CD14-positive monocyte (primary cell): ENCODE measurements around the gene SPINT3. TPM values are rescaled to one million over a fixed set of nuclear protein-coding genes. Genes with fewer than 3 reads are reported as not detected.

Source experiments
- DNase-seq, 3 donors: peaks; one replicate each; pipeline ENCODE4 v3.0.0-alpha.2; 2011 to 2022
- H2AFZ ChIP-seq: 2 replicates; pipeline ENCODE4 v1.6.0; 2012; ENCODE audit warnings: mild to moderate bottlenecking, low read depth, low read length, inconsistent platforms; ENCODE audit not compliant: insufficient read depth, poor library complexity, severe bottlenecking
- H3K27ac ChIP-seq, 2 donors: 1 replicate in 1 of 2; 2 replicates in 1 of 2; pipeline ENCODE4 v1.5.1; 2012 to 2013; ENCODE audit warnings: low read length in 2 of 2, control low read depth in 1 of 2, inconsistent platforms in 1 of 2, low read depth in 1 of 2, mild to moderate bottlenecking in 1 of 2
- H3K27me3 ChIP-seq, 2 donors: one replicate each; pipeline versions ENCODE4 v1.6.0 to v1.6.1; 2011 to 2013; ENCODE audit warnings: low read length in 2 of 2; ENCODE audit not compliant: control insufficient read depth in 2 of 2, insufficient read depth in 2 of 2
- H3K36me3 ChIP-seq, 2 donors: replicated peaks in 1 of 2; 1 replicate in 1 of 2; 2 replicates in 1 of 2; pipeline versions ENCODE4 v1.5.1 to v1.6.1; 2012 to 2013; ENCODE audit warnings: low read length in 2 of 2, control low read depth in 1 of 2, inconsistent platforms in 1 of 2, mild to moderate bottlenecking in 1 of 2; ENCODE audit not compliant: insufficient read depth in 2 of 2, control insufficient read depth in 1 of 2
- H3K4me1 ChIP-seq, 2 donors: 1 replicate in 1 of 2; 2 replicates in 1 of 2; pipeline versions ENCODE4 v1.5.1 to v1.6.1; 2012 to 2013; ENCODE audit warnings: low read length in 2 of 2, control low read depth in 1 of 2, inconsistent platforms in 1 of 2, mild to moderate bottlenecking in 1 of 2, moderate library complexity in 1 of 2; ENCODE audit not compliant: insufficient read depth in 2 of 2, control insufficient read depth in 1 of 2
- H3K4me2 ChIP-seq: replicated peaks from 2 replicates; pipeline ENCODE3; 2012; ENCODE audit warnings: low read length, moderate library complexity, mild to moderate bottlenecking; ENCODE audit not compliant: poor library complexity, severe bottlenecking; ENCODE audit errors: extremely low read depth
- H3K4me3 ChIP-seq, 3 experiments: fragments of 200-600 bp in 1 of 3; sonication (generic) in 1 of 3; replicated peaks in 1 of 3; 1 replicate in 2 of 3; 2 replicates in 1 of 3; pipeline ENCODE4 v1.5.1; 2011 to 2013; ENCODE audit warnings: low read length in 3 of 3, mild to moderate bottlenecking in 3 of 3, control low read depth in 2 of 3, low read depth in 2 of 3, inconsistent platforms in 1 of 3, moderate library complexity in 1 of 3
- H3K79me2 ChIP-seq: 2 replicates; pipeline ENCODE4 v1.6.0; 2012; ENCODE audit warnings: mild to moderate bottlenecking, control low read depth, inconsistent platforms, low read length, moderate library complexity; ENCODE audit not compliant: insufficient read depth
- H3K9ac ChIP-seq: 2 replicates; pipeline ENCODE4 v1.6.0; 2017; ENCODE audit warnings: low read length, mild to moderate bottlenecking; ENCODE audit not compliant: insufficient read depth, poor library complexity, severe bottlenecking
- H3K9me3 ChIP-seq, 2 donors: replicated peaks in 1 of 2; 1 replicate in 1 of 2; 2 replicates in 1 of 2; pipeline versions ENCODE4 v1.5.1 to v1.6.1; 2012 to 2013; ENCODE audit warnings: low read length in 2 of 2, control low read depth in 1 of 2; ENCODE audit not compliant: control insufficient read depth in 1 of 2, insufficient read depth in 1 of 2
- H4K20me1 ChIP-seq: 2 replicates; pipeline ENCODE4 v1.6.0; 2012; ENCODE audit warnings: mild to moderate bottlenecking, low read length, control low read depth, moderate library complexity; ENCODE audit not compliant: insufficient read depth
- H3K27ac Mint-ChIP-seq, 7 donors: one replicate each; pipeline ENCODE4 v1.8.0; 2020; ENCODE audit warnings: mild to moderate bottlenecking in 7 of 7, mixed read lengths in 7 of 7, moderate library complexity in 6 of 7, inconsistent platforms in 2 of 7
- H3K27me3 Mint-ChIP-seq, 3 donors: one replicate each; pipeline ENCODE4 v1.8.0; 2021 to 2022; ENCODE audit warnings: low read depth in 3 of 3, mild to moderate bottlenecking in 3 of 3, mixed read lengths in 3 of 3, moderate library complexity in 3 of 3, inconsistent platforms in 1 of 3
- H3K36me3 Mint-ChIP-seq, 2 donors: one replicate each; pipeline ENCODE4 v1.8.0; 2020; ENCODE audit warnings: mixed read lengths in 2 of 2, inconsistent platforms in 1 of 2, mild to moderate bottlenecking in 1 of 2
- H3K4me1 Mint-ChIP-seq: one replicate; pipeline ENCODE4 v1.8.0; 2020; ENCODE audit warnings: mild to moderate bottlenecking, mixed read lengths
- H3K4me3 Mint-ChIP-seq, 2 donors: one replicate each; pipeline ENCODE4 v1.8.0; 2020; ENCODE audit warnings: mild to moderate bottlenecking in 2 of 2, mixed read lengths in 2 of 2, moderate library complexity in 1 of 2
- H3K9me3 Mint-ChIP-seq, 7 donors: one replicate each; pipeline ENCODE4 v1.8.0; 2020 to 2022; ENCODE audit warnings: mixed read lengths in 7 of 7, mild to moderate bottlenecking in 6 of 7, moderate library complexity in 6 of 7, inconsistent platforms in 2 of 7
- CTCF ChIP-seq: fragments of 200-600 bp; IDR thresholded peaks from one replicate; pipeline ENCODE4 v1.8.0; 2022; ENCODE audit warnings: antibody characterized with exemption, mild to moderate bottlenecking
- WGBS: methylation state at CpG from one replicate; pipeline ENCODE4 v1.1.5; 2013; ENCODE audit warnings: missing lambda C conversion rate; ENCODE audit not compliant: insufficient coverage; 5-methylcytosine and 5-hydroxymethylcytosine counted together
- intact Hi-C, 2 donors: fragments of 100-400 bp; cut with micrococcal nuclease; formaldehyde crosslinking; loops; one replicate each; pipeline versions ENCODE4 v1.15.0 to v1.15.1; 2023
- polyA plus RNA-seq, 3 donors: library from polyadenylated mRNA; depleted of rRNA in 1 of 3; unstranded in 2 of 3; stranded (reverse) in 1 of 3; fragments of 300-500 nt in 2 of 3; fragments of >200 nt in 1 of 3; fragmentation: Illumina TruSeq in 2 of 3; gene quantifications; 1 replicate in 2 of 3; 2 replicates in 1 of 3; pipeline ENCODE4 v1.2.3, GENCODE V29; 2012 to 2021

The SPINT3 gene
- polyA plus RNA-seq, 3 donors = not detected

GRCh38 chr20:45469336-45470261 is 45.8 kb downstream of the SPINT3 start, which contains the start of gene WFDC2:
Gene WFDC2, plus strand, starts transcription at chr20:45469753. Its CDS starts 29 bp downstream, at chr20:45469782.
- peak within 1 kb of the TSS; percentile 32 for H3K9ac ChIP-seq
- Mint-ChIP-seq H3K36me3 (peaks cover 0 to 11% of the 10 kb centered on the region in 2 donors), H3K27ac (peak within 1 kb of the TSS in 1 of 7 donors; percentile 11), H3K27me3 (peaks cover 54 to 68% (median 64%) of the 10 kb centered on the region in 3 donors), H3K9me3 (peaks cover 0 to 15% (median 4%) of the 10 kb centered on the region in 7 donors), H3K4me3 (peak within 1 kb of the TSS; percentile 63 to 87), H3K4me1 (peaks cover 21% of the 10 kb centered on the region)
- H4K20me1 ChIP-seq = no peaks in the 10 kb centered on the region
- peak within 1 kb of the TSS; percentile 77 for H3K4me2 ChIP-seq
- intact Hi-C loops = no loop called here
- no peak within 1 kb of the TSS for H3K27ac ChIP-seq
- WGBS = 15% methylated on average over 38 of the region's 54 CpGs
- TF ChIP-seq CTCF = no peak
- H3K27me3 ChIP-seq = peaks cover 28 to 49% of the 10 kb centered on the region in 2 donors
- H3K9me3 ChIP-seq = peaks cover 0 to 18% of the 10 kb centered on the region in 2 donors
- DNase-seq = no peak
- H3K36me3 ChIP-seq = no peaks in the 10 kb centered on the region
- H2AFZ ChIP-seq = peak within 1 kb of the TSS; percentile 71
- peaks cover 16 to 17% of the 10 kb centered on the region in 2 donors for H3K4me1 ChIP-seq
- H3K4me3 ChIP-seq = peak within 1 kb of the TSS; percentile 1 to 66 (median 18)
- no peaks in the 10 kb centered on the region for H3K79me2 ChIP-seq

- H3K9ac ChIP-seq = no peak overlapping the region
- no peak overlapping the region for H3K27ac Mint-ChIP-seq
- H3K4me1 ChIP-seq = peaks cover 16 to 17% of the 10 kb centered on the region in 2 donors
- H3K27me3 ChIP-seq = peaks cover 28 to 48% of the 10 kb centered on the region in 2 donors
- intact Hi-C loops = no loop called here
- H3K27me3 Mint-ChIP-seq = peaks cover 45 to 52% (median 50%) of the 10 kb centered on the region in 3 donors
- no peak overlapping the region for H2AFZ ChIP-seq
- WGBS = 95% methylated on average over 2 of the region's 3 CpGs
- no peak overlapping the region for H3K4me3 Mint-ChIP-seq
- H3K36me3 ChIP-seq = no peaks in the 10 kb centered on the region
- H3K9me3 ChIP-seq = peaks cover 0 to 18% of the 10 kb centered on the region in 2 donors
- H3K9me3 Mint-ChIP-seq = peaks cover 0 to 15% (median 4%) of the 10 kb centered on the region in 7 donors
- H4K20me1 ChIP-seq = no peaks in the 10 kb centered on the region
- TF ChIP-seq CTCF = no peak
- no peaks in the 10 kb centered on the region for H3K79me2 ChIP-seq
- no peak for DNase-seq
- H3K27ac ChIP-seq = no peak overlapping the region
- H3K4me2 ChIP-seq = no peak overlapping the region
- H3K36me3 Mint-ChIP-seq = peaks cover 0 to 11% of the 10 kb centered on the region in 2 donors
- peaks cover 21% of the 10 kb centered on the region for H3K4me1 Mint-ChIP-seq
- H3K4me3 ChIP-seq = no peak overlapping the region
Observed at GRCh38 chr20:45467861-45468260, 47.6 kb downstream of the SPINT3 start.
